ENCODE data around the gene FERMT2. TPM values are rescaled to one million over a fixed set of nuclear protein-coding genes. Genes with fewer than 3 reads are reported as not detected.

Gene FERMT2
- total and polyA plus RNA-seq, 2 experiments from 2014 or later: 108 to 148 TPM

- TF ChIP-seq ETS1 (IDR thresholded peaks at IDR 0.05) (no peak), EZH2phosphoT487 (IDR thresholded peaks at IDR 0.05; ENCODE audit: unreplicated experiment) (no peak), EZH2 (IDR thresholded peaks at IDR 0.05; ENCODE audit: low read depth, unreplicated experiment) (no peak)
Measured at GRCh38 chr14:52875707-52876106, 75.1 kb downstream of the FERMT2 start (continued).

- peaks cover 63% of the 10 kb centered on the region for H3K4me1 Mint-ChIP-seq
- TF ChIP-seq CREB1 (CRISPR knock-in tag; IDR thresholded peaks at IDR 0.05; ENCODE audit: low read depth): no peak
- no peak for TF ChIP-seq EZH2phosphoT487 (IDR thresholded peaks at IDR 0.05; ENCODE audit: unreplicated experiment)
- TF ChIP-seq ZNF331 (CRISPR knock-in tag; IDR thresholded peaks at IDR 0.05; ENCODE audit: low read depth): no peak
- TF ChIP-seq ZNF462 (CRISPR knock-in tag; IDR thresholded peaks at IDR 0.05): no peak
- no peak for TF ChIP-seq STAT1 (IDR thresholded peaks at IDR 0.05; ENCODE audit: unreplicated experiment)
- no peak for TF ChIP-seq NANOG (IDR thresholded peaks at IDR 0.05; ENCODE audit: borderline replicate concordance)
- TF ChIP-seq POLR2AphosphoS5 (IDR thresholded peaks at IDR 0.05; ENCODE audit: low read depth): no peak
- no peak for TF ChIP-seq ETS1 (IDR thresholded peaks at IDR 0.05)
- no peak for TF ChIP-seq EZH2 (IDR thresholded peaks at IDR 0.05; ENCODE audit: low read depth, unreplicated experiment)
- TF ChIP-seq REST (IDR thresholded peaks at IDR 0.05; ENCODE audit: unreplicated experiment): no peak
- no peak for TF ChIP-seq JUNB (IDR thresholded peaks at IDR 0.05; ENCODE audit: unreplicated experiment)
- no peak for TF ChIP-seq ZNF114 (CRISPR knock-in tag; IDR thresholded peaks at IDR 0.05)
Measured at GRCh38 chr14:52874389-52874788, 76.5 kb downstream of the FERMT2 start.

More at GRCh38 chr14:52874389-52874788, 76.5 kb downstream of the FERMT2 start:
- H3K27me3 ChIP-seq (ENCODE audit: insufficient read depth): no peaks in the 10 kb centered on the region
- no peak for DNase-seq (ENCODE audit: low spot score)
- H2AFZ ChIP-seq: no peak overlapping the region
- no peaks in the 10 kb centered on the region for H3K9me2 ChIP-seq (ENCODE audit: insufficient read depth)
- Mint-ChIP-seq H3K27me3 (ENCODE audit: insufficient read depth, low read depth, poor library complexity) (peaks cover 3% of the 10 kb centered on the region), H3K27ac (peak overlapping the region; percentile 63), H3K9me3 (no peaks in the 10 kb centered on the region), H3K36me3 (ENCODE audit: low read depth) (peaks cover 57% of the 10 kb centered on the region), H3K4me3 (no peak overlapping the region)
- H3K4me2 ChIP-seq: peak overlapping the region; percentile 64
- no peaks in the 10 kb centered on the region for H3K79me2 ChIP-seq (replicated peaks; ENCODE audit: insufficient read depth)
- peaks cover 63% of the 10 kb centered on the region for H3K4me1 ChIP-seq (ENCODE audit: insufficient read depth)
- no peak overlapping the region for H3K4me3 ChIP-seq
- no peaks in the 10 kb centered on the region for H4K20me1 ChIP-seq (replicated peaks; ENCODE audit: insufficient read depth)
- no peak for ATAC-seq
- peak overlapping the region; percentile 78; the same call in 1 of the 2 replicates for H3K27ac ChIP-seq (ENCODE audit: low read depth)
- H3K36me3 ChIP-seq (ENCODE audit: insufficient read depth): peaks cover 13% of the 10 kb centered on the region; the same call in 1 of the 2 replicates
- no peaks in the 10 kb centered on the region for H3F3A ChIP-seq (replicated peaks; ENCODE audit: low read depth)

Data from GM23338 (cell line).